CD1c-positive myeloid dendritic cell (primary cell): ENCODE results near the gene BTG3.

ENCODE experiments used
- DNase-seq: peaks from one replicate; pipeline ENCODE4 v3.0.0-alpha.2; 2016; ENCODE audit errors: extremely low spot score

BTG3 gene

DNA sequence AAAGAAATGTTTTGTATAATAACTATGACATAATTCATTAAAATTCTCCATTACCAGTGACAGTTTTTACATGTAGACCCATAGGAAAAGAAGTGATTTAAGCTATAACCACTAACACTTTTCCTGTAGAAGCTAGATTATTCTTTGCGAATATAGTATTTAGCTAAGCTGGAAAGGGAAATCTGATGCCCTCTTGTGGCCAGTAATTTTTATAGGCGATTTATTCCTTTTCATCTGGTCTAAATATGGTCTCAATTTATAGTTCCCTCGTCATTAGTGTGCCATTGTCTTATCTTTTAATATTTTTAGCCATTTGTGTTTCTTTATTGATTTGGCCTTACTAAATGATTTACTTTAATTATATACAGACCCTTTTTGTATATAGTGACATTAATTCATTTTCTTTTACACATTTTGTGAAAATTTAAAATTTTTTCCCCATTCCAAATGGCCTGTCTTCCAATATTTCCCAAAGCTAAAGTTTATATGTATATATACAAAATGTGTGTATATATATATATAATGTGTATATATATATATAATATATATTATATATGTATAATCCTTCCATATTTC is 26.7 kb downstream of the BTG3 start:
- peak; percentile 67 for DNase-seq

DNA sequence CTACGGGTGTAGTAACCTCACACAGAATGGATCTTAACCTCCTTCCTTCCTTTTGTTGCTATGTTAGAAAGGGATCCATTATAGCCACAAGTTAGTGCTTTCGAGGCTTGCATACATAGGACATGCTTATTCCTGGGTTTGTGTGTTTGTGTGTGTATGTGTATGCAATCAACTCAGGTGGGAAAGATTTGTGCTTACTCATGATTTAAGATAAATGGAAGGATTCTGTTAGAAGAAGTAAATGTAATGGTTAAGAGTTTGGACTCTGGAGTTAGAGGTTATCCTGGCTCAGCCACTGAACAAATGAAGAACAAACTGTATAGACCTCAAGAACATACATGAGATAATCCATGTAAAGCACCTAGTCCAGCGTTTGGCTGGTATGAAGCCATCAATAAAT is 28.8 kb downstream of the BTG3 start:
- DNase-seq, result no peak

DNA sequence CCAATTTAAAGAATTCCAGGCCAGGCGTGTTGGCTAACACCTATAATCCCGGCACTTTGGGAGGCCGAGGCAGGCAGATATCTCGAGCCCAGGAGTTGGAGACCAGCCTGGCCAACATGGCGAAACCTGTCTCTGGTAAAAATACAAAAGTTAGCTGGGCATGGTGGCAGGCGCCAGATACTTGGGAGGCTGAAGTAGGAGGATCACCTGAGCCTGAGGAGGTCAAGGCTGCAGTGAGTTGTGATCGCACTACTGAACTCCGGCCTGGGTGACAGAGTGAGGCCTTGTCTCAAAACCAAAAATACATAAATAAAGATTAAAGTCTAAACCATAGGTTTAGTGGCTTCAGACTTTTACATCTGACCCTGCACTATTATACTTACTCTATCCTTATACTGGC is 32.4 kb downstream of the BTG3 start:
- no peak for DNase-seq

DNA sequence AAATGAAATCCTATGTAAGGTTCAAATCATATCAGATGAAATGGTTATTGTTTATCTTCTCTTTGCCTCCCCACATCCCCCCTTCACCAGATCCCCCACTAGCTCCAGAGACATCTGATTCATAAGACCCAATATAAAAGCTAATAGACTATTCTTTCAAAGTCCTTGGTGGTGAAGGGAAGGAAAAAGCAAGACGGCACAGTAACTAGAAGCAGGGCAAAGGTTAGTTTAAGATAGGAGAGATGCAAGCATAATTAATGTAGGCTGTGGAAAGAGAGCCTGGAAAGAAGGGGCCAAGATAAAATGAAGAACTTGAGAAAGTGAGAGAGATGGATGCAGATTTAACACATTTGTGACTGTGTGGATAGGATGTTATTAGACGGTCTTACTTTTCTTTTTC is 33.8 kb downstream of the BTG3 start:
- DNase-seq, result no peak

DNA sequence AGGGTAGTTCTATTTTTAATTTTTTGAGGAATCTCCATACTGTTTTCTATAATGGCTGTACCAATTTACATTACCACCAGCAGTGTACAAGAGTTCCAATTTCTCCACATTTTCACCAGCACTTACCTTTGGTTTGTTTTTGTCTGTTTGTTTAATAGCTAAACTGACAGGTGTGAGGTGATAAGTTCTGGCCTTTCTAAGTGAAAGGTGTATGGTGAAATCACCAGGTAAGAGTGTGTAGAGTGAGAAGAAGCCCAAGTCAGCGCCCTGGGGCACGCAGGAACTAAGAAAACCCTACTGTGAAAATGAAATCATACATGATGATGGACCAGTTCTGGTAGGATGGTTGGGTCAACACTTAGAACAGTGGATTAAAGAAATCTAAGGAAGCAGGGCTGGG is 34.5 kb downstream of the BTG3 start:
- DNase-seq, result no peak

GRCh38 chr21:17577701-17578100 is 35.0 kb downstream of the BTG3 start:
- DNase-seq, result no peak

GRCh38 chr21:17576080-17576835 is 36.4 kb downstream of the BTG3 start:
- DNase-seq, result no peak

DNA sequence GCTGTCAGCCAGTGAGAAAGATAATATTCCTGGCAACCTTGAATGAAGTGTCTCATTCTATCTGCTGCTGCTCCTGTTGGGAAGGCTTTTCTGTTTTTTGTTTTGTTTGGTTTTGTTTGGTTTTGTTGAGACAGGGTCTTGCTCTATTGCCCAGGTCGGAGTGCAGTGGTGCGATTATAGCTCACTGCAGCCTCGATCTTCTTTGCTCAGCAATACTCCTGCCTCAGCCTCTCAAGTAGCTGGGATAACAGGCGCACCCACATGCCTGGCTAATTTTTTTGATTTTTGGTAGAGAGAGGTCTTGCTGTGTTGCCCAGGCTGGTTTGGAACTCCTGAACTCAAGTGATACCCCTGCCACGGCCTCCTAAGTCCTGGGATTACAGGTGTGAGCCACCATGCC is 37.6 kb downstream of the BTG3 start:
- DNase-seq, result no peak

DNA sequence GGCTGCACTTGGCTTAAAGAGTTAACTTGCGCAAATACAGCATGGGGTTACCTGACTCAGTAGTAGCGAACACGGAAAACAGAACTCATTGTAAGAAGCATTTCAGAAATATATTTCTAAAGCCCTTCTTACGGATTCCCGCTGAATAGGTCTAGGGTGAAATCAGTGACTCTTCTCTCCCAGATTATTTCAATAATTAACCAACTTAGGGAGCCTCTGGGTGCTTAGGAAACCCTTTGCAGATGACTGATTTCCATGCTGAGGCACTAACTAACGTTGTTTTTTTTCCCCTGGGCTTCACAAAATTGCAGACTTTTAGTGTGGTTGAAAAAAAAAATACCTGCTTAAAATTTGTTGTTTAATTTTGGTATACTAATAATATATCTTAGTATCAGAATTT is 40.3 kb downstream of the BTG3 start:
- no peak for DNase-seq

- no peak for DNase-seq
Observed at GRCh38 chr21:17570786-17571185, 41.9 kb downstream of the BTG3 start.

- no peak for DNase-seq
Observed at GRCh38 chr21:17560377-17561025, 52.2 kb downstream of the BTG3 start.

DNA sequence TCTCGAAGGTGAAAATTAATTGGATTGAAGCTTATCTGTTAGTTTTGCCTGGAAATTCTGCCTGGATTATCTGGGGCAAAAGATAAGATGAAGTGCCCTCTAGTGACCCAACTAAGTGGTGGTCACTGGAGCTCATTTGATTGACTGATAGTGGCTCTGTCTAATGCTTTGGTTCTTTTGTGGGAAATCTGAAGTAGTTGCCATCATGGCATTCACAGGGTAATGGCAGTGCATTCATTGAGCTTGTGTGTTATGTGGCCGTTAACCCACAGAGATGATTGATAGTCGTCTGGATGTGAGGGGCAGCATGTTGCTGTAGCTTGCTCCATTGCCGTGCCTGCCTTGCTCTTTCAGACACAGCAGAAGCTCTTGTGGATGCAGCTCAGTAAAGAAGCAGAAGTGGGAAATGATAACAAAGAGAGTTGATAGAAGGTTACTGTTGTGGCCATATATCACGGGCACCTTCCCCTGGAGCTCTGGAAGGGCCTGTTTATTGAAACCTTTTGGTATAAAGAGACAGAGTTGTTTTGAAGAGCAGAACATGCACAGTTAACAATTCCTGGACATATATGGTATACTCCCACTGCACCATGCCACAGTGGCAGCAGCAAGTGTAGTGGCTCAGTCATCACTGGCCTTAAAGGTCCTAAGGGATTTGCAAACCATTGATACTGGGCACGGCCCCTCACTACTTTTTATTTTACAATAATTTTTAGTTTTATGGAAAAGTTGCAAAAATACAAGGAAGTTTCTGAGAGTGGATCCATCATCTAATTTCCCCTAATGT is 57.8 kb downstream of the BTG3 start:
- no peak for DNase-seq

- DNase-seq, result no peak
Observed at GRCh38 chr21:17554120-17554519, 58.6 kb downstream of the BTG3 start.

- DNase-seq, result no peak
Observed at GRCh38 chr21:17552410-17552809, 60.3 kb downstream of the BTG3 start.

DNA sequence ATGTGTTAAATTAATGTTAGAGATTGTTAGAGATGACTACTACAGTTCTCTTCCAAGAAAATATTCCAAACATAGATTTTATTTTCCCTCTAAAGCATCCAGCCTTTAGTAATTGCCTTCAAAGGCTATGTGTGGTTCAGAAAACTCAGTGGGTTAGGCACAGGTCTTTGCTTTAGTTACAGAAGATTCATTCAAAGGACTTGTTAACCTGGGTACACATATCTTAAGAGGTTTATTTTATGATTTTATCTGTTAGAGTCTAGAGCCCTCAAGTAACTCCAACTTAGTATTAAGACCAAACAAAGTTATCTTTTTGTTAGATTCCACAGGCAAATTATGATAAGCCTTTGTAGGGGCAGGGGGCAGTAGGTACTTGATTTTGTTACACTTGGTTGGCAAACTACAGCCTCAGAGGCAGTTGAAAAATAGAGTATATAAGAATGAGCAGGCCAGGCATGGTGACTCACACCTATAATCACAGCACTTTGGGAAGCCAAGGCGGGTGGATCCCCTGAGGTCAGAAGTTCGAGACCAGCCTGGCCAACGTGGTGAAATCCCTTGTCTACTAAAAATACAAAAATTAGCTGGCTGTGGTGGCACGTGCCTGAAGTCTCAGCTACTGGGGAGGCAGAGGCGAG is 61.9 kb downstream of the BTG3 start:
- no peak for DNase-seq

DNA sequence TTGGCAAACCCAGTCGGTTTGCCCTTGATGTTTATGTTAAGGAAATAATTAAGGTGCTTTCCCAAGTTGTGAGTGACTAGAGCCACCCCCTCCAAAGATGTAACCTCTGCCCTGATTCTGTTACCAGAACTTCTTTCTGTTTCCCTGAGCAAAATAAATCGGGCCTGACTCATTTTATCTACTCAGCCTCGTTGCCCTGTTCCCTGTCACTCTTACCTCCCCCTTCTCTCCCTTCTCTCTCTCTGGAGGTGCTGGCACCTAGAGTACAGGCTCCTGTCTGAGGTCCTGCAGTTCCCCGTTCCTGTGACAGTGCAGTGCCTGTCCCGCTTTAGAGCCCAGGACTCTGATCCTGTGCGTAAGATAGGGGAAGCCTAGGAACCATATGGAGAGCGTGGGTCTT is 64.4 kb downstream of the BTG3 start:
- DNase-seq, result no peak

DNA sequence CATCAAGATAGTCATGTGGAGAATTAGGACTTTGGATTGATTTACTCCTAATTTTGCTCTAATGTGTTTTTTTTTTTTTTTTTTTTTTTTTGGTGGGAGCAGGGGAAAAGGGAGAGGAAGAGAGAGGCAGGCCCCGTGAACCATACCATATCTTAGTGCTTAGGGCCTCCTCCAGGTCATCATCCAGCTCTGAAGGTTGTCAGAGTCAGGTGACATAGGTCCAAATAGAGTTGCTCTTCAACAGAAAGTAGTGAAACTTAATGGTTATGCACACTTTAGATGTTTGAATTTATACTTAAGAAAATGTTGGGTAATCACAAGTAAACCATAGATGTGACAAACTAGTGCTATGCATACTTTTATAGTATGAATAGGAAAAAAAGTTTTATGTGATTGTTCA is 67.7 kb downstream of the BTG3 start:
- DNase-seq, result no peak
